Esophagus squamous epithelium (tissue), 4 donors: ENCODE results near the gene SIGLECL1.

Experiments used
- POLR2A ChIP-seq, 4 donors: fragments of 450-650 bp; IDR thresholded peaks; one replicate each; pipeline ENCODE4 v1.6.1; 2017; ENCODE audit warnings: antibody characterized with exemption in 4 of 4, mild to moderate bottlenecking in 4 of 4, moderate library complexity in 3 of 4
- TF ChIP-seq, protein P1 (sequence below), 6 experiments: fragments of 450-650 bp in 4 of 6; fragments of 200-600 bp in 2 of 6; sonication (generic) in 2 of 6; IDR thresholded peaks; one replicate each; pipeline ENCODE4 v1.5.1; 2016 to 2019; ENCODE audit warnings: antibody characterized with exemption in 6 of 6, mild to moderate bottlenecking in 4 of 6, moderate library complexity in 4 of 6

DNA sequence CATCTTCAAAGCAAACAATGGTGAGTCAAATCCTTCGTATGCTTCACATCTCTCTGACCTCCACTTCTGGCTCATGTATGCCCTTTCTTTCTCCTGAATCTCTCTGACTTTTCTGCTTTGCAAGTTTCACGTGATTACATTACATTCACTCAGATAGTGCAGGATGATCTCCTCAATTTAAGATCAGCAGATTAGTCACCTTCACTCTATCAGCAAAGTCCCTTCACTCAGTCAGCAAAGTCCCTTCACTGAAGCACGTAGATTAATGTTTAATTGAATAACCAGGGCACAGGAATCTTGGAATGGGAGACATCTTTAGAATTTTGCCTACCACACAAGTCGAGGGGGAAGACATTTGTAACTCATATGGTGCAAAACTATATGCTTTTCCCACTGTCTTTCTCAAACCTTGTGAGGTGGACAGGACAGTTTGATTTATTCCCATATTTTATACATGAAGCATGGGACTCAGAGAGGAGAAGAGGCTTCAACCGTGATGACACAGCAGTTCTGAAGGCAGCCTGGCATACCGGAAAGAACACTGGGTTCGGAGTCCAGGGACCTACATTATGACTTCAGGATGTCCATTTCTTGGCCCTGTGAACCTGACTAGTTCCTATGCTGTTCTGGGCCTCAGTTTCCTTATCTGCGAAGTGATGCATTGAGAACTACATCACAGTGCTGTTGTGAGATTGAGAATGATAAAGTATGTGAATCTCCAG is 23.3 kb downstream of the SIGLECL1 start:
- TF ChIP-seq POLR2A (IDR thresholded peaks at IDR 0.05) = no peak
- TF ChIP-seq, protein P1, sequence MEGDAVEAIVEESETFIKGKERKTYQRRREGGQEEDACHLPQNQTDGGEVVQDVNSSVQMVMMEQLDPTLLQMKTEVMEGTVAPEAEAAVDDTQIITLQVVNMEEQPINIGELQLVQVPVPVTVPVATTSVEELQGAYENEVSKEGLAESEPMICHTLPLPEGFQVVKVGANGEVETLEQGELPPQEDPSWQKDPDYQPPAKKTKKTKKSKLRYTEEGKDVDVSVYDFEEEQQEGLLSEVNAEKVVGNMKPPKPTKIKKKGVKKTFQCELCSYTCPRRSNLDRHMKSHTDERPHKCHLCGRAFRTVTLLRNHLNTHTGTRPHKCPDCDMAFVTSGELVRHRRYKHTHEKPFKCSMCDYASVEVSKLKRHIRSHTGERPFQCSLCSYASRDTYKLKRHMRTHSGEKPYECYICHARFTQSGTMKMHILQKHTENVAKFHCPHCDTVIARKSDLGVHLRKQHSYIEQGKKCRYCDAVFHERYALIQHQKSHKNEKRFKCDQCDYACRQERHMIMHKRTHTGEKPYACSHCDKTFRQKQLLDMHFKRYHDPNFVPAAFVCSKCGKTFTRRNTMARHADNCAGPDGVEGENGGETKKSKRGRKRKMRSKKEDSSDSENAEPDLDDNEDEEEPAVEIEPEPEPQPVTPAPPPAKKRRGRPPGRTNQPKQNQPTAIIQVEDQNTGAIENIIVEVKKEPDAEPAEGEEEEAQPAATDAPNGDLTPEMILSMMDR (IDR thresholded peaks at IDR 0.05) = no peak
